D721Med (cell line): ENCODE data around the gene PBX4.
"Not testable (repeated sequence)": the region's sequence is repeated elsewhere in the genome, so short reads cannot be mapped to it uniquely, and the experiment has no call there.

Source experiments
- DNase-seq: peaks from one replicate; pipeline ENCODE4 v3.0.0; 2011; ENCODE audit warnings: low spot score; ENCODE audit not compliant: insufficient read length
- FAIRE-seq: peaks from 2 replicates; lab custom pipeline; 2011; peaks lifted over from hg19 to GRCh38; lab: Jason Lieb, UNC
- TF ChIP-seq, protein P1 (sequence below): IDR thresholded peaks from 2 replicates; pipeline ENCODE4 v1.5.1; 2012; ENCODE audit warnings: mild to moderate bottlenecking, control low read depth; ENCODE audit not compliant: insufficient read depth; ENCODE audit errors: missing control alignments

PBX4 gene

DNA sequence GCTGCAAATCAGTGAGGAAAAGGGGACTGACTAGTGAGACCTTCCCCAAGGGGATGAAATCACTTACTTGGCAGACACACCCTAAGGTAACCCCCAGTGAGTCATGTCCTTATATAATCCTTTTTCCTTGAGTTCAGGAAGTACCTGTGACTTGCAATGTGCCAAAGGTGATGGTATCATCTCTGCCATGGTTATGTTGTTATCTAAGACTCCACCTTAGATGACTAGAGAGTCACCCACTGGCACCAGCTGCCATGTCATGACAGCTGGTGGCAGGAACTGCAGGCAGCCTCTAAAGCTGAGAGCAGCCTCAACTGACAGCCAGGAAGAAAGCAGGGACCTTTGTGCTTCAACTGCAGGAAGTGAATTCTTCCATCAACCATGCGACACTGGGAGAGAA lies 12.5 kb downstream of the PBX4 start:
- FAIRE-seq: no peak
- TF ChIP-seq, protein P1, sequence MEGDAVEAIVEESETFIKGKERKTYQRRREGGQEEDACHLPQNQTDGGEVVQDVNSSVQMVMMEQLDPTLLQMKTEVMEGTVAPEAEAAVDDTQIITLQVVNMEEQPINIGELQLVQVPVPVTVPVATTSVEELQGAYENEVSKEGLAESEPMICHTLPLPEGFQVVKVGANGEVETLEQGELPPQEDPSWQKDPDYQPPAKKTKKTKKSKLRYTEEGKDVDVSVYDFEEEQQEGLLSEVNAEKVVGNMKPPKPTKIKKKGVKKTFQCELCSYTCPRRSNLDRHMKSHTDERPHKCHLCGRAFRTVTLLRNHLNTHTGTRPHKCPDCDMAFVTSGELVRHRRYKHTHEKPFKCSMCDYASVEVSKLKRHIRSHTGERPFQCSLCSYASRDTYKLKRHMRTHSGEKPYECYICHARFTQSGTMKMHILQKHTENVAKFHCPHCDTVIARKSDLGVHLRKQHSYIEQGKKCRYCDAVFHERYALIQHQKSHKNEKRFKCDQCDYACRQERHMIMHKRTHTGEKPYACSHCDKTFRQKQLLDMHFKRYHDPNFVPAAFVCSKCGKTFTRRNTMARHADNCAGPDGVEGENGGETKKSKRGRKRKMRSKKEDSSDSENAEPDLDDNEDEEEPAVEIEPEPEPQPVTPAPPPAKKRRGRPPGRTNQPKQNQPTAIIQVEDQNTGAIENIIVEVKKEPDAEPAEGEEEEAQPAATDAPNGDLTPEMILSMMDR: no peak
- no peak for DNase-seq

DNA sequence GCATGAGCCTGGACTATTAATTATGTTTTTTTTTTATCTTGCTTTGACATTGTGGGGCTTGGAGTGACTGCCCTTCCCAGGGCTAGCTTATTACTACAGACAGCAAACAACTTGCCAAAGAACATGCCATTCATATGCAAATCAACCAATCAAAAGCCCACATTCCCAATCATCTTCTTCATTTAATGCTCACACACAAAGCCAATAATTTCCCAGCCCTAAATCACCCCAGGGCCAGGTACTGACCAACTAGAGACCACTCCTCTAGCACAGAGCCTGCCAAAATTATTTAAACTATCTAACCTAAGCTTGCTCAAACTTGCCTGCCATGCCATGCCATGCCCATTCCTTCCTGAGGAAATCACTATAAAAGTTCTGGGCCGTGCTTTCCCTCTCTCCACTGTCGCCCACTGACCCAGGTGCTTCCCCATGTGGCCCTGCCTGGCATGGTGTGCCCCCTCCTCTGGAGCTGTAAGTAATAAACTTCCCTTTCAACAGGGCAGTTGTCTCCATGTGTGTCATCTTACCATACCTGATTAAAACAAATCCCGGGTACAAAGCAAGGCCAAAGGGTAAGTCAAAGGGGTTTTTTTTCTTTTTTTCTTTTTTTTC lies 15.7 kb downstream of the PBX4 start:
- FAIRE-seq (no peak), DNase-seq (no peak)
- TF ChIP-seq, protein P1: no peak

DNA sequence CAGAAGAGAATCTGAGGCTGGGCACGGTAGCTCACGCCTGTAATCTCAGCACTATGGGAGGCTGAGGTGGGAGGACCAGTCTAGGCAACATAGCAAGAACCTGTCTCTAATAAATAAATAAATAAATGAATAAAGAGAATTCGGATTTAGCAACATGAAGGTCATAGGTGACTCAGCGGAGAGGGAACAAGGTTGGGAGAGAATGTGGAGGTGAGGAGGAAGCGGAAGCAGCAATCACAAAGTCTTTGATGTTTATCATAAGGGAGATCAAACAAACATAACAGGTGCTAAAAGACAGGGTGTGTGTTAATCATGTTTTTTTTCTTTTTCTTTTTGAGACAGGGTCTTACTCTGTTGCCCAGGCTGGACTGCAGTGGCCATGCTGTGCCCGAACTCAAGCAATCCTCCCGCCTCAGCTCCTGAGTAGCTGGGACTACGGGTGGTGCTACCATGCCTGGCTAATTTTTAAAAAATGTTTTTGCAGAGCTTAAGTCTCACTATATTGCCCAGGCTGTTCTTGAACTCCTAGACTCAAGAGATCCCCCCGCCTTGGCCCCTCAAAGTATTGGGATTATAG lies 16.3 kb downstream of the PBX4 start:
- TF ChIP-seq, protein P1: no peak
- no peak for FAIRE-seq
- no peak for DNase-seq

DNA sequence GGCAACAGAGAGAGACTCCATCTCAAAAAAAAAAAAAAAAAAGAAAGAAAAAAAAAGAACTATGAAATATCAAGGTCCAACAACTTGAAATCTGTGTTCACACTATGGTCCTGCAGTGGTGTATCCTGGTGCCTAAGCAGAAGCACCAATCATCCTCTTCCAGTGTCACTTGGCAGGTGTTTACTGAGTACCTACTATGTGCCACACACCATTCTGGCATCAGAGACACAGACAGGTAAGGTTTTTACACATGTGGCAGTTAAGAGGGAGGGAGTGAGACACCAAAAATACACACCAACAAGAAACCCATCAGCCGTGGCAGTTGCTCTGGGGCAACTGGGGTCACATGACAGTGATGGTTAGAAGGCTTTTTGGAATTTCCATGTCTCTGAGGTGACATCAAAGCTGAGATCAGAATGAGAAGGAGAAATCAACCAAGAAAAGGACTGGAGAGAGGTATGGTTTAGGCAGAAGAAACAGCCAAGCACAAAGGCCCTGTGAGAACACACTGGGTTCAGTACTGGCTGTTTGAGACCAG lies 17.6 kb downstream of the PBX4 start:
- FAIRE-seq (no peak), DNase-seq (no peak)
- TF ChIP-seq, protein P1: no peak

DNA sequence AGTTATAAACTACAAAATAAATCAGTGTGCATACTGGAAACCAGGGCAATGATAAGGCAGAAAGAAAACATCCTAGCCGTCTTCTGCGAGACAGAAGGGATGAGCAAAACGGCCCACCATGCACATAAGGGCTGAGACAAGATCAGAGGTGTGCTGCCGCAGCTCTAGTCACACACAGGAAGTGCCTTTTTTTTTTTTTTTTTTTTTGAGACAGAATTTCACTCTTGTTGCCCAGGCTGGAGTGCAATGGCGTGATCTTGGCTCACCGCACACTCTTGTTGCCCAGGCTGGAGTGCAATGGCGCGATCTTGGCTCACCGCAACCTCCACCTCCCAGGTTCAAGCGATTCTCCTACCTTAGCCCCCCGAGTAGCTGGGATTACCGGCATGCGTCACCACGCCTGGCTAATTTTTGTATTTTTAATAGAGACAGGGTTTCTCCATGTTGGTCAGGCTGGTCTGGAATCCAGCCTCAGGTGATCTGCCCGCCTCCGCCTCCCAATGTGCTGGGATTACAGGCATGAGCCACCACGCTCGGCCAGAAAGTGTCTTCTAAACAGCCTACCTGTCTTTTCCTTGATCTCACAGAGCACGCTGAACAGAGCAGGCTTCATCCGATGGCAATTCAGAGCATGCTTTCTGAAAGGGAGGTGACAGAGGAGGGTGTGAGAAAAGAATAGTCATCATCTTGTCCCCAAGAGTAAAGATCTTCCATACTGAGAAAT lies 19.6 kb downstream of the PBX4 start:
- DNase-seq, FAIRE-seq: not testable (repeated sequence)

DNA sequence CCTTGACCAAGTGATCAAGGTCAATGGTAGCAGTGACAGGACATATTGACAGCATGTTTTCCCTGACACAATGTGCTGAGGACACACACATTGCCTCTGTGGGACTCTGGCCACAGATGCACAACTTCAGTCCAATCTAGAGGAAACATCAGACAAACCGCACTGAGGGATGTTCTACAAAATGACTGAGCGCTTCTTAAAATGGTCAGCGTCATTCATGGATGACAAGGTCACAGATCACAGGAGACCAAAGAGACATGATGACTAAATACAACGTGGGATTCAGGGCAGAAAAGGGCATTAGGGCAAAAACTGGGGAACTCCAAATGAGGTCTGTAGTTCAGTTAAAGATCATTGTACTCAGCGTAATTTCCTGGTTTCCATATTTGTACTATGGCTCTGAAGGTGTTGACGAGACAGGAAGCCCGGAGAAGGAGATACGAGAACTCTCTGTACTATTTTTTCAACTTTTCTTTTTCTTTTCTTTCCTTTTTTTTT lies 20.6 kb downstream of the PBX4 start:
- TF ChIP-seq, protein P1: no peak
- no peak for FAIRE-seq
- DNase-seq: no peak

DNA sequence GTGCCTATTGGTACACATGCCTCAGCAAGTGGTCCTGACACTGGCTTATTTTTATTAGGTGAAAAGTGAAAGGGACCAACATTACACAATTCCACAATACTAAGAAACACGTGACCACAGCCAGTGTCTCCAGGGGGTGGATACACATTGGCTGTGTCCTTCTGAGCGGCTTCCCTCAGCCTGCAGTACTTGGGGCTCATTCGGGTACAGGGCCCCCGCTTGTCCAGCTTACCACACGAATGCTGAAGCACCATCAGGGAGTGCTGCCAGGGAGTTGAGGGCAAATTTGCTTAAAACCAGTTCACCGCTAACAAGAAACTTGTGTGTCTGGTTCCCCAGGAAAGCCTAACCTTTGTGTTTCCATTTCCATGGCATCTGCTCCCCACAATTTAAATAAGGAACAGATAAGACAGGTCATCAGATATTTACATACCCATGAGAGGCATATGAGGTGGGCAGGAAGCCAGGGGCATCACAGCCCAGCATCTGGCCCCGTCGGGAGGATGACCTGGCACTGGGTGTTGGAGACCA lies 23.3 kb downstream of the PBX4 start:
- DNase-seq (no peak), FAIRE-seq (no peak)
- TF ChIP-seq, protein P1: no peak
